Femur (tissue), 1 donor: ENCODE measurements around the gene C6orf132.
"Not testable (repeated sequence)": the region's sequence is repeated elsewhere in the genome, so short reads cannot be mapped to it uniquely, and the experiment has no call there.

ENCODE experiments used
- DNase-seq: peaks from one replicate; pipeline ENCODE4 v3.0.0-alpha.2; 2017

Gene C6orf132

DNA sequence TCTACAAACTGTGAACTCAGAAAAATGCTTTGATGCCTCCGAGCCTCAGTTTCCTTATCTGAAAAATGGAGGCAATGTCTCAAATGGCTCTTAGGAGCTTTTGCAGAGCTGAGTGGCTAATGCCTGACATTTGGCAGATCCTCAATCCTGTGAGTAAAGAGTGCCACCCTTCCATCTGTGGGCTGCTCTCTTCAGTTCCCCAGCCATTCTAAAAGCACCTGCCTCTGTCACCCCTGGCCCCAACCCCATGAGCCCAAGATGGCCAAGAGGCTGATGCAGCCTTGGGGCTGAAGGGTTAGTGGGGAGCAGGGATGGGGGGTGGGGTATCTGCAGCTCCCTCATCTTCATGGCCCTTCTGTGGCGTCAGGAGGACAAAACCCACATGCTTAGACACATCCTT lies 16.2 kb upstream of the C6orf132 start:
- no peak for DNase-seq

DNA sequence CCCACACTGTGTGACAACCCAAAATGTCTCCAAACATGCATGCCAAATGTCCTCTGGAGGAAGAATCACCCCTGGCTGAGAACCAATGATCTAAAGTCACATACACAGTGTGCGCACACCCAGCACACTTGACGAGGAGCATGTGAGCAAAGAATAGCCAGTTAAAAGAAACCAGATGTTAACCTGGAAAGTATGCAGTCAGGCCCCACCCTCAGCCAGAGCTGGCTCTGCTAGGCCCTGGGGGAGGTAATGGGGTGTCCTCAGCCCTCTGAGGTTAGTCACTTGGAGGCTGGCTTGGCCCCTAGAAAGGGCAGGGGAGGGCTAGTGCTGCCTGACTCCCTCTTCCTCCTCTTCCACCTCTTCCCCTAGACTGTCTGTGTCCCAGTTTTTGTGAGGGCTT lies 15.6 kb upstream of the C6orf132 start:
- peak; percentile 22 for DNase-seq

DNA sequence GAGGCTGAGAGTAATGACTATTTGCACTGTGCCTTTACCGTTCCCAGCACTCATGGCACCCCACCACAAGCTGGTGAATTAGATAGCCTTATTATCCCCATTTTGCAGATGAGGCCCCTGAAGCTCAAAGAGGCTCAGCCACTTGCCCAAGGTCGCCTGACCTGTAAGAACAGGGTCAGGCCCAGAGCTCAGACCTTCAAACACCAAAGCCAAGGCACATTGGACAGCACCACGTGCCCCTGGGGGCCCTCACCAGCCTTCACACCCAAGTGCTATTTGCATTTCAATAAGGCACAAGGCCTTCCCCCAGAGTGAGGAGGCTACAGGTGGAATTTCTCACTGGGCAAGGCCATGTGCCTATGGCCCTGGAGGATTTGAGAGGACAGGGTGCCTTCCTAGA lies 14.2 kb upstream of the C6orf132 start:
- DNase-seq, result no peak

- DNase-seq, result no peak
Measured at GRCh38 chr6:42155293-42155692, 12.9 kb upstream of the C6orf132 start.

DNA sequence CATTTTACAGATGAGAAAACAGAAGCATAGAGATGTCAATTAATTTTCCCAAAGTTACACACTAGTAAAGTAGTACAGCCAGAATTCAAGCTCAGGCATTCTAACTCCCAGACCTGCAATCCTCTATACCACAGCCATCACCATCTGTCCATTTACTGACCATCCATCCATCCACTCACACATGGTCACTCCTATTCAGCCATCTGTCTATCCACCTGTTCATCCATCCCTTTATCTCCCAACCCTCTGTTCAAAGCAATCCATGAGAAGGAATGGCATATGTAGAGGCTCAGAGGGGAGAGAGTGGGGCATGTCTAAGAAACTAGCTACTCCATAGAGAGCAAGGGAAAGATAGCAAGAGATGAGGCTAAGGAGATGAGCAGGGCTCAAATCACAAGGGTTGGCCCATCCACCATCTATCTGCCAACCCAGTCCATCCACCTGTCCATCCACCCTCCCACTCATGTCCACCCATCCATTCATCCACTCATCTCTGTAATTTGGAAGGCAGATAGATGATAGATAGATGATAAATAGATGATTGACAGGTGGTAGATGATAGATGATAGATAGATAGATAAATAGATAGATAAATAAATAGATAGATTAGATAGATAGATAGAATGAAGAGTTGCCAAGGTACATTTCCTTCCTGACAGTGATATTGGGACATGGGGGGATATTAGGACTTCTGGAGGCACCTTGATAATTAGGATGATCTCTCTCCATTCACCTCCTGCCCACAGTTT lies 12.2 kb upstream of the C6orf132 start:
- DNase-seq, result no peak

- DNase-seq, result no peak
Measured at GRCh38 chr6:42153921-42154320, 11.5 kb upstream of the C6orf132 start.

DNA sequence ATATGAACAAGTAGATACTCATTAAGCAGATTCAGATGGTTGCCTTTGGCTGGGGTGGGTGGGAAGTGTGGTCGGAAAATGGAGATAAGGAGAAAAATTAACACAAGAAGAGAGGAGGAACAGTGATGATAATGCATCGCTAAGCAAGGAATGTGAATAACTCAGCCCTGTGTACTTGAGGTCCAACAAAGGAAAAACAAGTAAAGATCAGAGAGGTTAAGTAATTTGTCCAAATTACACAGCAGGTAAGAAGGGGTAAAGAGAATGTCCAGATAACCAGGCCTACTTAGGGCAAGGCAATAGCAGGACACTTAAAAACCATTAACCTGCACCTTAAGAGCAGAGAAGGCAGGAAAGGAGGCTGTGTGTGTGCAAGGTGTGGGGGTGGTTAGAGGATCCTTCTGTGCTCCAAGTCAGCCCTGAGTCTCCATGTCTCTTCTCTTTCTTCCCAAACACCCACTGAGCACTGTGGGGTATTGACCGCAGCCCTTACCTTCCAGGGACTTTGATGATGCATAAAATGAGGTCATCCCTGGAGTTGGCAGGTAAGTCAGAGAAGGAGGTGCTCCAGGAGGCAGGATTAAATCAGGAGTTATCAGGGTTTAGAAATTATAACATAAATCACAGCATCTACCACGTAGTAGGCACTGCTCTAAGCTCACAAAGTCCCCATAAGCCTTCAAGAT lies 10.3 kb upstream of the C6orf132 start:
- not testable (repeated sequence) for DNase-seq

DNA sequence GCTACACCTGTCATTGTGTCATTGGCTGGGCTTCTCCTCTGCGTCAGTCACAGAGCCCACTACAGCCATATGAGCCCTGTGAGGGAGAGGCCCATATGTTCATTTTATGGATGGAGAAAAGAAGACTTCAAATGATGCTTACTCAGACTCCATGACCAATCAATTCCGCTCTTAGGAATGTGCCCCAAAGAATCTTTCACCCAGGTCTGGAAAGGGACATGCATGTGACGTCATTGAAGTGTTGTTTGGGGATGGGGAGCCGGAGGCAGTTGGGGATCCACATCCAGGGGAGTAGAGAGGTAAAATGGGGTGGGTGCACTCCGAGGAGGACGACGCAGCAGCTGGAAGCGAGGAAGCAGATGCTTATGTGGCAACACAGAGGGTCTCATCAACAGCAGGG lies 9.6 kb upstream of the C6orf132 start:
- DNase-seq, result no peak

DNA sequence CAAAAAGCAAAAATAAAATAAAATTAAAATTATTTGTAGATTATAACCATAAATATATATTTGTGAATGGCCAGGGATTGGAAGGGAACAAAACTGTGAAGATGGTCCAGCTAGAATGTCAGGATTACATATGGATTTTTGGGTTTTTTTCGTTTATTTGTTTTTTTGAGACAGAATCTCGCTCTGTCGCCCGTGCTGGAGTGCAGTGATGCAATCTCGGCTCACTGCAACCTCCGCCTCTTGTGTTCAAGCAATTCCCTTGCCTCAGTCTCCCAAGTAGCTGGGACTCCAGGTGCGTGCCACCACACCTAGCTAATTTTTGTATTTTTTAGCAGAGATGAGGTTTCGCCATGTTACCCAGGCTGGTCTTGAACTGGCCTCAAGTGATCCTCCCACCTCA lies 7.8 kb upstream of the C6orf132 start:
- DNase-seq, result no peak

GRCh38 chr6:42148058-42148457 lies 5.6 kb upstream of the C6orf132 start:
- DNase-seq, result no peak

DNA sequence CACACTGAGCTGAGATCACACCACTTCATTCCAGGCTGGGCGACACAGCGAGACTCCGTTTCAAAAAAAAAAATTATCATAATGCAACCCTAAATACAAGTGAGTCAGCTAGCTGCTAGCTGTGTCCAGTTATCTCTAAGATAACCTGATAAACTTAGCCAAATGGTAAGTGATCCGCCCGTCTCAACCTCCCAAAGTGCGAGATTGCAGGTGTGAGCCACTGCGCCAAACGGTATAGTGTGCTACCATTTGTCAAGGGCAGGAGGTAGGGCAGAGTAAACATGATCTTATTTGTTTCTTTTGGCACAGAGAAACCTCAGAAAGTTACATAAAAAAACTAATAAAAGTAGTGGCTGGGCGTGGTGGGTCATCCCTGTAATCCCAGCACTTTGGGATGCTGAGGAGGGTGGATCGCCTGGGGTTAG lies 4.7 kb upstream of the C6orf132 start:
- no peak for DNase-seq

- no peak for DNase-seq
Measured at GRCh38 chr6:42141603-42142117, 760 bp downstream of the C6orf132 start.

GRCh38 chr6:42140756-42141602 lies 1.4 kb downstream of the C6orf132 start:
- no peak for DNase-seq

DNA sequence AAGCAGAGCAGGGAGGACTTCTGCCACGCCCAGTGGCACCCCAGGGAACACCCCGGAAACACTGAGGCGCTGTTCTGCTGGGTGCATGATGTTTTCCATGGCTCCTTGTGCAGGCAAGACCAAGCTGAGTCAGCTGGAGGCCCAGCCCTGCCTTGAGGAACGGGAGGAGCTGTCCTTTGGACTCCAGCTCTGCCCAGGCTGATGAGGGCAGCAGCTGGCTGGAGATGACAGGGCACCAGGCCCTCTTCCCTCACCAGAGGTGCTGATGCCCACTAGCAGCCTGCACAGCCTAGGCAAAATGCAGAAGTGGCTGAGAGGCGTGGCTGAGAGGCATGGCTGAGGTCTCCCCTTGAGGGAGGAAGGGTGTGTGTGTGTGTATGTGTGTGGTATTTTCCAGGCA lies 2.4 kb downstream of the C6orf132 start:
- DNase-seq, result no peak

- no peak for DNase-seq
Measured at GRCh38 chr6:42138630-42139619, 3.5 kb downstream of the C6orf132 start.

DNA sequence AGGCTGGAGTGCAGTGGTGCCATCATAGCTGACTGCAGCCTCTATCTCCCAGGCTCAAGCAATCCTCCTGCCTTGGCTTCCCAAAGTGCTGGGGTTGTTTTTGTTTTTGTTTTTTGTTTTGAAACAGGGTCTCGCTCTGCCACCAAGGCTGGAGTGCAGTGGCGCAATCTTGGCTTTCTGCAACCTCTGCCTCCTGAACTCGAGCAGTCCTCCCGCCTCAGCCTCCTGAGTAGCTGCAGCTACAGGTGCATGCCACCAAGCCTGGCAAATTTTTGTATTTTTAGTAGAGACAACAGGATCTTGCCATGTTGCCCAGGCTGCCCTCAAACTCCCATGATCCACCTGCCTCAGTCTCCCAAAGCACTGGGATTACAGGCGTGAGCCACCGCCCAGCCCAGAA lies 4.2 kb downstream of the C6orf132 start:
- DNase-seq, result no peak

GRCh38 chr6:42137194-42137753 lies 5.1 kb downstream of the C6orf132 start:
- DNase-seq, result no peak

DNA sequence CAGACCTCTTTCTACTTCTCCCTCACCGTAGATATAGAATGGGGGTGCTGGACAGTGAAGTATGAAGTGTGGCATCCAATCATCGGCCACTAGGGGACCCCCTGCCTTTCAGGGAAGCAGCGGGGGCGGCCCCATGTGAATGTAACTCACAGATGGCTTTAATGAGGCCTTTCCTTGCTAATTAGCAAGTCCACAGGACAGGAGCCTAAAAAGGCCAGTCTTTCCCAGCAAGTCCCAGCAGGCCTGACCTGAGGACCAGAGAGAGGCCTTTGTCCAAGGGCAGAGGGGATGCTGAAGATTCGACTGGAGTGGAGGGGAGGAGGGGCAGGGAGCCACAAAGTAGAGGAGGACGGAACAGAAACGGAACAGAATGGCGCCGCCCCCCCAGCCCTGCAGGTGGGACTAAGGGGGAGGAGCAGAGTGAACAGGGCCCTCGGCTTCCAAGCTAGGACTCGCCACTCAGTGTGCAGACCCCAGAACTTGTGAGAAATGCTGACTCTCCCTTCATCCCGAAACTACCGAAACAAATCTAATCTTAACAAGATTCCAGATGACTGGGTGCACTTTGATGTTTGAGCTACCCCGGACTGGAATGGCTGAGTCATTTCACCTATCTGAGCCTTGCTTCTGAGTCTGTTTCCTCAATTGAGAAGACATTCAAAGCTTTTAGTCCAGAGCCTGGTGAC lies 5.8 kb downstream of the C6orf132 start:
- DNase-seq, result no peak

- DNase-seq, result no peak
Measured at GRCh38 chr6:42135722-42136121, 6.7 kb downstream of the C6orf132 start.

- no peak for DNase-seq
Measured at GRCh38 chr6:42135161-42135560, 7.3 kb downstream of the C6orf132 start.

DNA sequence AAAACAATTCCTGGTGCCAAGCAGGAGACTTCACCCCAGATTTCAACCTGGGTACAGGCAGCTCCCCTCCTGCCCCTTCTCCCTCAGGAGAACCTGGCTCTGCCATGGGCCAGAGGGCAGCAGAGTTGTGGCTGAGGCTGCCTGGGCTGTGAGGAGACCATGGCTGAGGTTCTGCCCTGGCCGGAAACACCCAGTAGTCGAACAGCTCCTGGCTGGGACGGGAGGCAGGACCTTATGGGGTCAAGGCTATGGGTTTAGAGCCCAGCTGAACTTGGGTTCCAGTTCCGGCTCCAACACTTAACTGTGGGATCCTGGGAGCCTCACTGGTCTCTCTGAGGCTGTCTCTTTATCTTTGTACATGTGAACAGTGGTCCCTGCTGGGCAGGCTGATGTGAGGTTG lies 8.5 kb downstream of the C6orf132 start:
- DNase-seq, result no peak
